OCI-LY1 (cell line): Measurements from ENCODE around the gene SULT1E1.

Experiments
- CTCF ChIP-seq: fragments of 200-600 bp; sonication (generic), shearing (Covaris generic); IDR thresholded peaks from 2 replicates; pipeline ENCODE4 v1.5.1; 2017; ENCODE audit warnings: mild to moderate bottlenecking, antibody characterized with exemption, low read length, moderate library complexity, mixed read lengths
- EZH2 ChIP-seq: fragments of 200-600 bp; sonication (generic), shearing (Covaris generic); IDR thresholded peaks from 2 replicates; pipeline ENCODE4 v1.8.0; 2017; ENCODE audit warnings: borderline replicate concordance, mixed run types, mild to moderate bottlenecking, antibody characterized with exemption, low read length, moderate library complexity, mixed read lengths

- no peak for TF ChIP-seq CTCF
- TF ChIP-seq EZH2 = no peak
Observed at GRCh38 chr4:69816236-69816635, 43.7 kb downstream of the SULT1E1 start.
